Epithelial cell of proximal tubule (primary cell): ENCODE measurements around the gene FDCSP. TPM values are rescaled to one million over a fixed set of nuclear protein-coding genes. Genes with fewer than 3 reads are reported as not detected.

Experiments
- DNase-seq: peaks from one replicate; pipeline ENCODE4 v3.0.0-alpha.2; 2011; ENCODE audit warnings: low read depth
- H3K4me3 ChIP-seq: 2 replicates; pipeline ENCODE4 v1.5.1; 2011; ENCODE audit warnings: low read depth, mild to moderate bottlenecking, low read length
- CTCF ChIP-seq: conservative IDR thresholded peaks from 2 replicates; pipeline ENCODE4 v1.5.1; 2012; ENCODE audit warnings: low read depth, mild to moderate bottlenecking, low read length
- total RNA-seq: library from RNA; depleted of rRNA; stranded (reverse); fragments of >200 nt; gene quantifications from 2 replicates; pipeline ENCODE4 v1.2.3, GENCODE V29; 2015

Gene FDCSP
- not detected in 2 replicates for total RNA-seq

GRCh38 chr4:70225824-70226223, at the start of gene FDCSP:
Gene FDCSP (plus strand): TSS chr4:70226124. CDS start chr4:70231195, 5,071 bp downstream.
- no peak within 1 kb of the TSS for H3K4me3 ChIP-seq
- no peak for DNase-seq
- TF ChIP-seq CTCF, result no peak

- DNase-seq, result no peak
- H3K4me3 ChIP-seq, result no peak overlapping the region
- peak; percentile 14 for TF ChIP-seq CTCF
These were observed 48.8 kb upstream of the FDCSP start for GRCh38 chr4:70177090-70177489.

GRCh38 chr4:70178075-70178660, 47.8 kb upstream of the FDCSP start:
- no peak overlapping the region for H3K4me3 ChIP-seq
- TF ChIP-seq CTCF, result no peak
- DNase-seq, result no peak

- no peak overlapping the region for H3K4me3 ChIP-seq
- no peak for DNase-seq
- TF ChIP-seq CTCF, result no peak
These were observed 46.1 kb upstream of the FDCSP start for GRCh38 chr4:70179811-70180210.

GRCh38 chr4:70181864-70182263, 44.1 kb upstream of the FDCSP start:
- H3K4me3 ChIP-seq, result no peak overlapping the region
- TF ChIP-seq CTCF, result no peak
- DNase-seq, result no peak

- no peak for TF ChIP-seq CTCF
- H3K4me3 ChIP-seq, result no peak overlapping the region
- DNase-seq, result no peak
These were observed 43.3 kb upstream of the FDCSP start for GRCh38 chr4:70182517-70183167.

- no peak for DNase-seq
- H3K4me3 ChIP-seq, result no peak overlapping the region
- peak; percentile 83 for TF ChIP-seq CTCF
These were observed 42.6 kb upstream of the FDCSP start for GRCh38 chr4:70183168-70183939.
